Esophagus (tissue), 2 donors: ENCODE data around the gene SVIL. TPM values are rescaled to one million over a fixed set of nuclear protein-coding genes. Genes with fewer than 3 reads are reported as not detected.
A peak's percentile ranks its signal among the peaks of the same experiment; 100 is the strongest.

Experiments used
- H3K27ac ChIP-seq, 2 donors: one replicate each; pipeline ENCODE4 v1.5.1; 2013; ENCODE audit warnings: low read depth in 2 of 2, mild to moderate bottlenecking in 2 of 2, inconsistent platforms in 1 of 2, low read length in 1 of 2, moderate library complexity in 1 of 2
- H3K27me3 ChIP-seq, 2 donors: one replicate each; pipeline ENCODE4 v1.6.1; 2013; ENCODE audit warnings: low read length in 2 of 2, control low read depth in 1 of 2, mild to moderate bottlenecking in 1 of 2; ENCODE audit not compliant: insufficient read depth in 2 of 2, control insufficient read depth in 1 of 2
- H3K36me3 ChIP-seq, 2 donors: one replicate each; pipeline ENCODE4 v1.6.1; 2013; ENCODE audit warnings: low read length in 1 of 2; ENCODE audit not compliant: control insufficient read depth in 2 of 2, insufficient read depth in 2 of 2
- H3K4me1 ChIP-seq, 2 donors: one replicate each; pipeline ENCODE4 v1.6.1; 2013; ENCODE audit warnings: low read length in 1 of 2; ENCODE audit not compliant: control insufficient read depth in 2 of 2, insufficient read depth in 2 of 2
- H3K4me3 ChIP-seq, 2 donors: one replicate each; pipeline ENCODE4 v1.5.1; 2013; ENCODE audit warnings: low read length in 2 of 2, mild to moderate bottlenecking in 2 of 2, low read depth in 1 of 2, moderate library complexity in 1 of 2
- H3K9me3 ChIP-seq, 2 donors: one replicate each; pipeline ENCODE4 v1.6.1; 2013; ENCODE audit warnings: mild to moderate bottlenecking in 2 of 2, low read depth in 1 of 2, low read length in 1 of 2, moderate library complexity in 1 of 2; ENCODE audit not compliant: control insufficient read depth in 2 of 2, insufficient read depth in 1 of 2
- WGBS, 2 donors: extraction: QIAGEN DNeasy Blood & Tissue Kit; methylation state at CpG; one replicate each; pipeline ENCODE4 v1.1.7; 2013; 5-methylcytosine and 5-hydroxymethylcytosine counted together
- polyA plus RNA-seq, 2 donors: library from polyadenylated mRNA; stranded (reverse); fragments of 200-250 nt; gene quantifications; one replicate each; pipeline ENCODE4 v1.2.3, GENCODE V29; 2013
- donor health status: healthy with polysubstance abuse.
- donor health status: Bipolar disorder and iron deficiency.

Gene SVIL
- polyA plus RNA-seq, 2 donors = 22.3 to 35.2 TPM

DNA sequence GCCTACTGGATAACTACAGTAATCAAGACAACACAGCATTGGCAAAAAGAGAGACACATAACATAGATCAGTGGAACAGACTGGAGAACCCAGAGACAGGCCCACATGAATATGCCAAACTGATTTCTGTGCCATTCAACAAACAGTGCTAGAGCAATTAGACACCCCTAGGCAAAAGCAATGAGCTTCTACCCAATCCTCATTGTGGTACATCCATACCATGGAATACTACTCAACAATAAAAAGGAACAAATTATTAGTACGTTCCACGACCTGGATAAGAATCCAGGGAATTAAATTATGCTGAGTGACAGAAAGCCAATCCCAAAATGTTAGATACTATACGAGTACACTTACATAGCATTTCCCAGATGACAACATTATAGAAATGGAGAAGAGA lies 2.8 kb upstream of the SVIL start:
- Histone ChIP-seq H3K9me3 (no peaks in the 10 kb centered on the region), H3K4me3 (no peak overlapping the region), H3K27me3 (no peaks in the 10 kb centered on the region), H3K36me3 (peaks cover 0 to 2% of the 10 kb centered on the region in 2 donors), H3K27ac (no peak overlapping the region), H3K4me1 (peaks cover 0 to 7% of the 10 kb centered on the region in 2 donors)
- 95 to 97% methylated on average over 3 of the region's 3 CpGs for WGBS, 2 donors

DNA sequence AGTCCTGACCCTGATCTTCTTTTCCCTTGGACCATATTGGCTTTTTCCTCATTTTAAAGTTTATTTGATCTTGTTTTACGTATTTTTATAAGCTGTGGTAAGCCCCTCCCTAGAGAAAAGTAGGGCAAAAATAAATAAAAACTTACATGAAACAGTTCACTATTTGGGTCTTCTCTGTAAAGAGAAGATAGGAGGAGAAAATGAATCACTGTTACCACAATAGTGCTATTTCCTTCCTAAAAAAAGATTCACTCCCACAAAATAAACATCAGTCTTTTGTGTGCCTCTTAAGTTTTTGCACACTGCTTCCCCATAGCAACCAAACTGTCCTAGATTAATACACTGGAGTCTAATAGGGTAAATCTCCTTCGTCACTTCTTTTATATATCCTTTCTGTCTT lies 1.4 kb upstream of the SVIL start:
- Histone ChIP-seq H3K9me3 (no peaks in the 10 kb centered on the region), H3K36me3 (peaks cover 0 to 2% of the 10 kb centered on the region in 2 donors), H3K27ac (peak overlapping the region in 1 of 2 donors; percentile 92), H3K27me3 (no peaks in the 10 kb centered on the region), H3K4me1 (peaks cover 3 to 7% of the 10 kb centered on the region in 2 donors), H3K4me3 (no peak overlapping the region)
- WGBS, 2 donors = 16 to 39% methylated on average over 2 of the region's 2 CpGs

DNA sequence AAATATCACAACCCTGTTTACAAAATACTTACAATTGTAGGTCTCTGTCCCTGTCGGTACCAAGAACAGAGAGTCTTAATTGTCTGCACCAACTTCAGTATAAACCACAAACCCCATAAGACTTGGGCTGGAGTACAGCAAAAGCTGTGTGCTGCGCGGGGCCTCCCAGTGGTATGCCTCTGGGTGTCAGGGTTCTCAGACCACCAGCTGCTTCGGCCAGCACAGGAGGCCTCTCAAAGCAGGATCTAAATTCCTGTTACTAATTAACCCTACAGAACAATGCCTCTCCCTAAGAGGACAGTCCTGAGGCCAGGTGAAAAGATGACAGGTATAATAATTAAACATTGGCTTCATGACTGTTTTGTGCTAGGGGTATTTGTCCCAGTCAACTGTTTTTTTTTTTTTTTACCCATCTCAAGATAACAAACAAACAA lies 957 bp upstream of the SVIL start:
- 27 to 41% methylated on average over 4 of the region's 4 CpGs for WGBS, 2 donors
- H3K9me3 ChIP-seq = no peaks in the 10 kb centered on the region
- H3K36me3 ChIP-seq = peaks cover 0 to 2% of the 10 kb centered on the region in 2 donors
- peaks cover 3 to 11% of the 10 kb centered on the region in 2 donors for H3K4me1 ChIP-seq
- H3K27ac ChIP-seq = peak overlapping the region; percentile 86 to 92
- no peaks in the 10 kb centered on the region for H3K27me3 ChIP-seq
- H3K4me3 ChIP-seq = no peak overlapping the region

- Histone ChIP-seq H3K4me3 (no peak overlapping the region), H3K4me1 (peaks cover 3 to 11% of the 10 kb centered on the region in 2 donors), H3K27ac (peak overlapping the region; percentile 47 to 72), H3K36me3 (no peaks in the 10 kb centered on the region), H3K9me3 (no peaks in the 10 kb centered on the region), H3K27me3 (no peaks in the 10 kb centered on the region)
- 31 to 49% methylated on average over 2 of the region's 2 CpGs for WGBS, 2 donors
Observed at GRCh38 chr10:29634105-29634504, 666 bp downstream of the SVIL start.

DNA sequence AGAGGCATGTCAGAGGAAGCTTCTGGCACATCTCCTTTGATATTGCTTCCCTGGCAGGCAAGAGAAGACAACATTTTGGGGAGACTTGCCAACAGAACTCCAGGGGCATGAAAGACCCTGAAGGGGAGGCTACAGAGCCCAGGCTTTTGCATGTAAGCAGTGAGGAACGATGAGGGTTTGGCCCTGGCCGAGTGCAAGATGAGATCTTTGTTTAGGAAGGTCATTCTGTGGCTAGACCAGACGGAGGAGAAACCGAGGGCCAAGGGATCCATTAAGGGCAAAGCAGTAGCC lies 3.8 kb downstream of the SVIL start:
- WGBS, 2 donors = 55 to 78% methylated on average over 4 of the region's 4 CpGs
- Histone ChIP-seq H3K4me1 (peaks cover 3 to 13% of the 10 kb centered on the region in 2 donors), H3K27ac (peak overlapping the region; percentile 95 to 99), H3K9me3 (no peaks in the 10 kb centered on the region), H3K36me3 (no peaks in the 10 kb centered on the region), H3K4me3 (peak overlapping the region; percentile 3 to 16), H3K27me3 (no peaks in the 10 kb centered on the region)

DNA sequence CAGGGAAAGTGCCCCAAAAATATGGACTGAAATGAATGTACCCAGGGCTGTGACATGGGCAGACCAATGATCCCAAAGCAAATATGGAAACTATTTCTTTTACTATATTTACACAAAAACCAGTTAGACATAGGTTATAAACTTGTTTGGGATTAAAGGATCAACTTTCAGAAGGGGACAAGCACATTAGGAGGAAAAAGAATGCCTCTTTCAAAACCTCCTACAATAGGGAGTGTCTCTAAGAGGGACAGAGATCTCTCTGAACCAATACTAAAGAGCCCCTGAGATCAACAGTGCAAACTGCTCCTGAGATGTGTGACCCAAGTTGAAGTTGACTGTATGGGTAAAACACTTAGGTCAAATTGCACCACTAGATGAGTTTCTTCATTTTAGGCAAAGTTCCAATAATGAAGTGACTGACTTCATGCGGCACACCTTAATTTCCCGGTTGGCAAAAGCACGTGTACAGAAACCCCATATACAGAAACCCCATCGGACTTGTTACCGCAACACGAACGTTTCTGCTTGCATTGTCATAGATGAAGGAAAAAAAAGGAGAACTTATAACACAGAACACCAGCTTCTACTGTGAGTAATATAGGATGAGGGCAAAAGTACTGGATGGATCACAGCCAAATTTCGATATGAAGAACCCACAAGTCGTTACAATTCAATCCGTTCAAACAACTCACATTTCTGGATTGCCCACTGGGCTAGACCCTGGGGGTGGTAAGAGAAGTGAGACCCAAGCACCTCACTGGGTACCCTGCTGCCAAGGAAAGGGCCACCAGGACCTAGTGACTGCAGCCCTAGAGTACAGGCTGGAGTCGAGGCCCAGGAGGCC lies 4.3 kb downstream of the SVIL start:
- 37 to 41% methylated on average over 11 of the region's 11 CpGs for WGBS, 2 donors
- Histone ChIP-seq H3K9me3 (no peaks in the 10 kb centered on the region), H3K4me1 (peaks cover 3 to 11% of the 10 kb centered on the region in 2 donors), H3K4me3 (peak overlapping the region; percentile 3 to 18), H3K27me3 (no peaks in the 10 kb centered on the region), H3K36me3 (no peaks in the 10 kb centered on the region), H3K27ac (peak overlapping the region; percentile 95 to 99)

DNA sequence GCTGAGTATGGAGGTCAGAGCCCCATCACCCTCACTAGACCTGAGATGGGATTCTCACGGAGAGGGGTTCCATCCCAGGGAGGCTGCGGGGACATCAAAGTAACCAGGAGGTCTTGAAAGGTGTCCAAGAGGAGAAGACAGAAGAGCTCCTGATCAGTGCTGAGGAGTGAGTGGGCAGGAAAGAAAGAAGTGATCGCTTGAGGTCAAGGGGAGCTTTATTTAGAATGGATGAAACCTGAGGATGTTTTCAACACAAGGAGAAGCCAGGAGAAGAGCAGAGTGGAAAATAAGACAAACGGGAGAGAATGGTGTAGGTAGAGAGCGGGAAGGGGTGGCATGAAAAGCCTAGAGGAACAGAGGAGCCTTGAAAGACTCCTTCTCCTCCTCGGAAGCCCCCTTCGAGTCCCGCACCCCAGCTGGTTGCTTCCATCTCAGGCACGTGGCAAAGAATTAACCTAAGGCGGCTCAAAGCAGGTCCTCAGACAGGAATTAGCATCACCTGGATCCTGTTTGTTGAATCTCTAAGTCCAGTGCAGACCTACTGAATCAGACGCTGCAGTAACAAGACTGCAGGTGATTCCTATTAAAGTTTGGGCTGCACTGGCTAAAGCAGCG lies 5.8 kb downstream of the SVIL start:
- Histone ChIP-seq H3K36me3 (no peaks in the 10 kb centered on the region), H3K9me3 (no peaks in the 10 kb centered on the region), H3K27me3 (no peaks in the 10 kb centered on the region), H3K4me1 (peaks cover 3 to 11% of the 10 kb centered on the region in 2 donors), H3K4me3 (no peak overlapping the region), H3K27ac (peak overlapping the region; percentile 50 to 54)
- WGBS, 2 donors = 77 to 83% methylated on average over 12 of the region's 12 CpGs

- H3K4me1 ChIP-seq = peaks cover 3 to 11% of the 10 kb centered on the region in 2 donors
- no peaks in the 10 kb centered on the region for H3K9me3 ChIP-seq
- no peak overlapping the region for H3K27ac ChIP-seq
- H3K4me3 ChIP-seq = no peak overlapping the region
- H3K36me3 ChIP-seq = no peaks in the 10 kb centered on the region
- no peaks in the 10 kb centered on the region for H3K27me3 ChIP-seq
- WGBS, 2 donors = 42 to 53% methylated on average over 5 of the region's 5 CpGs
Observed at GRCh38 chr10:29628311-29628710, 6.5 kb downstream of the SVIL start.

DNA sequence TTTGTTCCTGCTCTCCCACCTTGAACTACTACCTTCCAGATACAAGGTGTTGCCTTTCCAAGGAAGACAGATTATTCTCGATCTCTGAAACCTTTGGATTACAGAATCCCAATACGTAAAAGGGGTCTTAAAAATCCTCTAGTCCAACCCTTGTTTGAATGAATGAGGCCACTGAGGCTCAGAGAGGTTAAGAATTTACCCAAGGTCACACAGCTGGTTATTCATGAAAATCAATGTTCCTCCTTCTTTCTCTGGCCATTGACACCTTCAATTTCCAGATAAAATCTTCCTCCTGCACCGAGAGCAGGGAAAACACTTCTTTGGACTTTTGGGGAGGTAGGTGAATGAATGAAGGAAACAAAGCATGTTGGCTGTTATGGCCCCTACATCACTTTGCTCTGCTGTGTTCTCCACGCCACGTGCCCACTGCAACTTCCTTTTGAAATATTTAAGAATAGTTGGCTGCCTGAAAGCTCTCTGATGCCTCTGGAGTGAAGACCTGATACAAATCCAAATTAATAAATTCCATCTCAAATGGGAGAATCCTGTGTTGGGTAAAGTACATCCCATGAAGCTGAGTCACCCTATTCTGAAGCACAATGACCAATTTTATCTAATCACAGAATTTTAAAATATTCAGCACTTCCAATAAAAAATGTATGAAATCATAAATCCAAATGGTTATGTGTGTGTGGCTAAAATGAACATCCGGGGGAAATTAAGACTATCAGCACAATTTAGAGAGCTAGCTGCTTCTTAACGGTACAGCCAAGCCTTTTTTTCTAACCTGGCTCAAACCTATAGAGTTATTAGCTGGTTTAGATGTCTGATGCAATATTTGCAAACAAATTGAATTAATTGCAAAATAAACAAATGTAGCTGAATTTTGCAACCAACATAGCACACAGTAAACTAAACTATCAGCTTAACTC lies 7.3 kb downstream of the SVIL start:
- Histone ChIP-seq H3K27ac (no peak overlapping the region), H3K4me1 (peaks cover 3 to 9% of the 10 kb centered on the region in 2 donors), H3K36me3 (no peaks in the 10 kb centered on the region), H3K27me3 (no peaks in the 10 kb centered on the region), H3K9me3 (no peaks in the 10 kb centered on the region), H3K4me3 (no peak overlapping the region)
- WGBS, 2 donors = 65 to 66% methylated on average over 7 of the region's 7 CpGs
